A204.1 (cell line): ENCODE results near the gene CLK1.
A peak's percentile ranks its signal among the peaks of the same experiment; 100 is the strongest.

Source experiments
- FAIRE-seq: peaks from 2 replicates; lab custom pipeline; 2012; peaks lifted over from hg19 to GRCh38; lab: Jason Lieb, UNC

CLK1 gene

GRCh38 chr2:200811333-200812121 lies 52.9 kb downstream of the CLK1 start, which contains the start of gene BZW1:
Gene BZW1 (plus strand): TSS chr2:200811910. CDS start chr2:200813218, 1,308 bp downstream.
- peak; percentile 82 for FAIRE-seq

- no peak for FAIRE-seq
These were observed 53.5 kb downstream of the CLK1 start for GRCh38 chr2:200810998-200811332.

- no peak for FAIRE-seq
These were observed 54.0 kb downstream of the CLK1 start for GRCh38 chr2:200810252-200810997.

- no peak for FAIRE-seq
These were observed 54.8 kb downstream of the CLK1 start for GRCh38 chr2:200809506-200810251.
